Measurements from ENCODE around the gene DMRT2. TPM values are rescaled to one million over a fixed set of nuclear protein-coding genes. Genes with fewer than 3 reads are reported as not detected.

The DMRT2 gene
- total and polyA plus RNA-seq, 2 of the 13 experiments (the other 11 are each of a cell fraction or from before 2014, with no cell fraction given): not detected

DNA sequence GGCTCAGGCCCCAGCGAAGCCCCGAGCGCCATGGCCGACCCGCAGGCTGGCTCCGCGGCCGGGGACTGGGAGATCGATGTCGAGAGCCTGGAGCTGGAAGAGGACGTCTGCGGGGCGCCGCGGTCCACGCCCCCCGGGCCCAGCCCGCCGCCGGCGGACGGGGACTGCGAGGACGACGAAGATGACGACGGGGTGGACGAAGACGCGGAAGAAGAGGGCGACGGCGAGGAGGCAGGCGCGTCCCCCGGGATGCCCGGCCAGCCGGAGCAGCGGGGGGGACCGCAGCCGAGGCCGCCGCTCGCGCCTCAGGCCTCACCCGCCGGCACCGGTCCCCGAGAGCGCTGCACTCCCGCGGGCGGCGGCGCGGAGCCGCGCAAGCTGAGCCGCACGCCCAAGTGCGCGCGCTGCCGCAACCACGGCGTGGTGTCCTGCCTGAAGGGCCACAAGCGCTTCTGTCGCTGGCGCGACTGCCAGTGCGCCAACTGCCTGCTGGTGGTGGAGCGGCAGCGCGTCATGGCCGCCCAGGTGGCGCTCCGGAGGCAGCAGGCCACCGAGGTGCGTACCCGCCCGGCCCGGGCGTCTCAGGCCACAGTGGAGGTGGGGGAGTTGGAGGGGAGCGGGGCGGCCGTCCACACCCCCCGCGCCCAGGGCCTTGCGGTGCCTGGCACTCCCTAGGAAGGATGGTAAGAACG, 1.6 kb downstream of the DMRT2 start:
- in situ Hi-C loops (cut with HindIII; ENCODE audit: extremely low pct_ligation_motif_present, low pct_unique_long_range_greater_than_20kb) (no loop called here), intact Hi-C loops (cut with micrococcal nuclease; ENCODE audit: unreplicated experiment) (no loop called here)
- no peak overlapping the region for H2AFZ ChIP-seq (ENCODE audit: low read length)
- CTCF ChIA-PET (ENCODE audit: low intra/inter-chr PET ratio, low total read pairs): no interaction called here
- FAIRE-seq (no peak), ATAC-seq (no peak), DNase-seq (ENCODE audit: low spot score) (no peak)
- H3K4me2 ChIP-seq (ENCODE audit: low read depth, low read length): no peak overlapping the region
- BruUV-seq (replicated peaks): no TSS peak
- 87% methylated on average over 74 of the region's 90 CpGs for WGBS (ENCODE audit: low lambda C conversion rate)
- no peaks in the 10 kb centered on the region for H3K36me3 ChIP-seq (replicated peaks in 1 of 2; ENCODE audit: control insufficient read depth in 1 of 2, insufficient read depth in 2 of 2, low read length in 2 of 2)
- no peak overlapping the region for H3K27ac ChIP-seq (ENCODE audit: extremely low read length, insufficient read depth, low read length)
- no peak overlapping the region for H3K4me3 ChIP-seq (replicated peaks in 1 of 3; ENCODE audit: insufficient read depth in 1 of 3, low read depth in 2 of 3, low read length in 3 of 3)
- H3K4me1 ChIP-seq (ENCODE audit: insufficient read depth, low read length): no peaks in the 10 kb centered on the region
- POLR2A ChIA-PET: no interaction called here
- H3K9me3 ChIP-seq (ENCODE audit: low read length): no peaks in the 10 kb centered on the region
- TF ChIP-seq NONO (IDR thresholded peaks at IDR 0.05) (no peak), NONO (CRISPR knock-in tag; conservative IDR thresholded peaks at IDR 0.05) (no peak)
- no peak overlapping the region for H3K9ac ChIP-seq (ENCODE audit: insufficient read depth, low read depth, low read length)
- no peaks in the 10 kb centered on the region for H3K79me2 ChIP-seq (ENCODE audit: insufficient read depth, low read length)
- H3K27me3 ChIP-seq (ENCODE audit: control insufficient read depth in 1 of 2, insufficient read depth in 2 of 2, low read length in 2 of 2): peaks cover 0 to 18% of the 10 kb centered on the region in 2 experiments; a peak in 2 of 5 replicates
- H4K20me1 ChIP-seq (ENCODE audit: insufficient read depth, low read length): no peaks in the 10 kb centered on the region

DNA sequence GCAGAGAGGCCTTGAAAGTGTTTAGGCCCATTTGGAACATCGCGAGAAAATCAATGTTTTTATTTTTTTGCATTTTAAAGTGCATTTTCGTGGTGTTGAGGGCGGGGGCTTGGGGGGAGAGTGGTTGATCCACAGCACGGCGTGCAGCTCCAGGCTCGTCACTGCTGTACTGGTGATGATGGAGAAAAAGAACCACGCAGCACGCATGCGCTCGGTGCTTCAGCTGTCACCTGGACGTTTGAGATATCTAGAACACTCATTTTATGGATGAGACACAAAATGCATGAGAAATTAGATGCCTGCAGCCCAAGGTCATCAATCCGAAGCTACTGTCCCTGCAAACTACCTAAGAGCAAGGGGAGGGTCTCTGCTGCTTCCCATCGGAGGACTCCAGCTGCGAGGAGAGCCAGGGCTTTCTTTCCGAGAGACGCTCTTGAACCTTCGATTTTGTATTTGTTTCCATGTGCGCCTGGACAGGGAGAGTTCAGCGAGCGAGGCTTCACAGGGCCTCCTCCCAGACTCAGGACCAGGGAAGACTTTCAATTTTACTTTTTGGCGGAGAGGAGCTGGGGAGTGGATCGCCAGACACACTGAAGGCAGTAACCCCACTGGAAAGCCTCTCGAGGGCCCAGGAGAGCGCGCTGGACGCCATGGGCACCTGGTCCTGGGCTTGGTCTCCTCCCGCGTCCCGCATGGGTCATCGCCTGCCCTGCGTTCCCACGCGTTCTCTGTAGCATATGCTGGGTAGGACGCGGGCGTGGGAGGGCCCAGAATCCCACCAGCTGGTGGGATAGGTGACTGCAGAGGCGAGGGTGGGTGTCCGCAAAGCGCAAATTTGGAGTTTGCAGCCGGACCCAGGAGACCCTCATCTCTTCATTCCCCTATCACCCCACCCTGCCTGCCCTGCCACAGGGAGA, 2.5 kb downstream of the DMRT2 start:
- 63% methylated on average over 27 of the region's 41 CpGs for WGBS (ENCODE audit: low lambda C conversion rate)
- ATAC-seq (no peak), FAIRE-seq (no peak), DNase-seq (ENCODE audit: low spot score) (no peak)
- Histone ChIP-seq H3K36me3 (replicated peaks in 1 of 2; ENCODE audit: control insufficient read depth in 1 of 2, insufficient read depth in 2 of 2, low read length in 2 of 2) (no peaks in the 10 kb centered on the region), H3K27me3 (ENCODE audit: control insufficient read depth in 1 of 2, insufficient read depth in 2 of 2, low read length in 2 of 2) (peaks cover 0 to 18% of the 10 kb centered on the region in 2 experiments; a peak in 2 of 5 replicates), H3K9ac (ENCODE audit: insufficient read depth, low read depth, low read length) (no peak overlapping the region), H3K9me3 (ENCODE audit: low read length) (no peaks in the 10 kb centered on the region), H3K4me1 (ENCODE audit: insufficient read depth, low read length) (no peaks in the 10 kb centered on the region), H3K4me3 (replicated peaks in 1 of 3; ENCODE audit: insufficient read depth in 1 of 3, low read depth in 2 of 3, low read length in 3 of 3) (no peak overlapping the region), H4K20me1 (ENCODE audit: insufficient read depth, low read length) (no peaks in the 10 kb centered on the region), H3K4me2 (ENCODE audit: low read depth, low read length) (no peak overlapping the region), H2AFZ (ENCODE audit: low read length) (no peak overlapping the region), H3K27ac (ENCODE audit: extremely low read length, insufficient read depth, low read length) (no peak overlapping the region), H3K79me2 (ENCODE audit: insufficient read depth, low read length) (no peaks in the 10 kb centered on the region)
- CTCF ChIA-PET (ENCODE audit: low intra/inter-chr PET ratio, low total read pairs): no interaction called here
- BruUV-seq (replicated peaks): no TSS peak
- intact Hi-C loops (cut with micrococcal nuclease; ENCODE audit: unreplicated experiment): no loop called here
- TF ChIP-seq ZNF558 (CRISPR knock-in tag; IDR thresholded peaks at IDR 0.05; ENCODE audit: borderline replicate concordance): no peak
- TF ChIP-seq SMARCC2 (IDR thresholded peaks at IDR 0.05): no peak
- TF ChIP-seq ZFP36L2 (CRISPR knock-in tag; IDR thresholded peaks at IDR 0.05): no peak
- TF ChIP-seq XBP1 (CRISPR knock-in tag; IDR thresholded peaks at IDR 0.05): no peak
- TF ChIP-seq MLX (CRISPR knock-in tag; IDR thresholded peaks at IDR 0.05): no peak
- no peak for TF ChIP-seq IRX3 (CRISPR knock-in tag; IDR thresholded peaks at IDR 0.05; ENCODE audit: borderline replicate concordance, low read depth)
- TF ChIP-seq MLLT10 (CRISPR knock-in tag; IDR thresholded peaks at IDR 0.05): no peak
- no peak for TF ChIP-seq TEAD2 (CRISPR knock-in tag; IDR thresholded peaks at IDR 0.05)
- no peak for TF ChIP-seq HDAC2 (CRISPR knock-in tag; IDR thresholded peaks at IDR 0.05)
- no peak for TF ChIP-seq NFKBIZ (CRISPR knock-in tag; IDR thresholded peaks at IDR 0.05)
- TF ChIP-seq ZFY (CRISPR knock-in tag; IDR thresholded peaks at IDR 0.05): no peak
- TF ChIP-seq SYNCRIP (IDR thresholded peaks at IDR 0.05; ENCODE audit: insufficient read depth, low read depth, low read length): no peak
- TF ChIP-seq PPARG (CRISPR knock-in tag; conservative IDR thresholded peaks at IDR 0.05): no peak
- TF ChIP-seq PLSCR1 (CRISPR knock-in tag; IDR thresholded peaks at IDR 0.05; ENCODE audit: borderline replicate concordance): no peak
- no peak for TF ChIP-seq HHEX (CRISPR knock-in tag; IDR thresholded peaks at IDR 0.05)
- in situ Hi-C loops (cut with HindIII; ENCODE audit: extremely low pct_ligation_motif_present, low pct_unique_long_range_greater_than_20kb): no loop called here
- POLR2A ChIA-PET: no interaction called here

All from HepG2 (cell line).